ENCODE measurements around the gene DNAH14. TPM values are rescaled to one million over a fixed set of nuclear protein-coding genes. Genes with fewer than 3 reads are reported as not detected.

Gene DNAH14
- total RNA-seq, 1 donor from 2014 or later = 84.7 TPM

GRCh38 chr1:224900062-224900630 is 29.3 kb upstream of the DNAH14 start:
- Mint-ChIP-seq H3K36me3 (peaks cover 2% of the 10 kb centered on the region), H3K27ac (no peak overlapping the region), H3K27me3 (ENCODE audit: low read depth) (no peaks in the 10 kb centered on the region), H3K4me1 (no peaks in the 10 kb centered on the region), H3K4me3 (no peak overlapping the region), H3K9me3 (peaks cover 10% of the 10 kb centered on the region)
- no peak for TF ChIP-seq CTCF (IDR thresholded peaks at IDR 0.05; ENCODE audit: unreplicated experiment)
- DNase-seq (ENCODE audit: low spot score in 2 of 2, unreplicated experiment in 2 of 2) = no peak

- no peak for TF ChIP-seq CTCF (IDR thresholded peaks at IDR 0.05; ENCODE audit: unreplicated experiment)
- peaks cover 10% of the 10 kb centered on the region for H3K9me3 Mint-ChIP-seq
- DNase-seq (ENCODE audit: low spot score in 2 of 2, unreplicated experiment in 2 of 2) = no peak
- peaks cover 3% of the 10 kb centered on the region for H3K27me3 Mint-ChIP-seq (ENCODE audit: low read depth)
- no peak overlapping the region for H3K4me3 Mint-ChIP-seq
- H3K36me3 Mint-ChIP-seq = peaks cover 2% of the 10 kb centered on the region
- no peak overlapping the region for H3K27ac Mint-ChIP-seq
- H3K4me1 Mint-ChIP-seq = no peaks in the 10 kb centered on the region
Measured at GRCh38 chr1:224901087-224901810, 28.2 kb upstream of the DNAH14 start.

- no peak overlapping the region for H3K27ac Mint-ChIP-seq
- peaks cover 3% of the 10 kb centered on the region for H3K27me3 Mint-ChIP-seq (ENCODE audit: low read depth)
- peaks cover 4% of the 10 kb centered on the region for H3K9me3 Mint-ChIP-seq
- no peak overlapping the region for H3K4me3 Mint-ChIP-seq
- no peaks in the 10 kb centered on the region for H3K4me1 Mint-ChIP-seq
- no peak for DNase-seq (ENCODE audit: low spot score in 2 of 2, unreplicated experiment in 2 of 2)
- H3K36me3 Mint-ChIP-seq = no peaks in the 10 kb centered on the region
- no peak for TF ChIP-seq CTCF (IDR thresholded peaks at IDR 0.05; ENCODE audit: unreplicated experiment)
Measured at GRCh38 chr1:224903955-224904354, 25.5 kb upstream of the DNAH14 start.

GRCh38 chr1:224906340-224906739 is 23.1 kb upstream of the DNAH14 start:
- Mint-ChIP-seq H3K27ac (no peak overlapping the region), H3K4me1 (no peaks in the 10 kb centered on the region), H3K4me3 (no peak overlapping the region), H3K36me3 (peaks cover 6% of the 10 kb centered on the region), H3K27me3 (ENCODE audit: low read depth) (peaks cover 3% of the 10 kb centered on the region), H3K9me3 (peaks cover 11% of the 10 kb centered on the region)
- DNase-seq (ENCODE audit: low spot score in 2 of 2, unreplicated experiment in 2 of 2) = no peak
- TF ChIP-seq CTCF (IDR thresholded peaks at IDR 0.05; ENCODE audit: unreplicated experiment) = no peak

- TF ChIP-seq CTCF (IDR thresholded peaks at IDR 0.05; ENCODE audit: unreplicated experiment) = no peak
- Mint-ChIP-seq H3K27me3 (ENCODE audit: low read depth) (no peaks in the 10 kb centered on the region), H3K4me1 (no peaks in the 10 kb centered on the region), H3K4me3 (no peak overlapping the region), H3K36me3 (peaks cover 11% of the 10 kb centered on the region), H3K9me3 (peaks cover 35% of the 10 kb centered on the region), H3K27ac (no peak overlapping the region)
- DNase-seq (ENCODE audit: low spot score in 2 of 2, unreplicated experiment in 2 of 2) = no peak
Measured at GRCh38 chr1:224911217-224911616, 18.3 kb upstream of the DNAH14 start.

Data from mesothelial cell of epicardium (in vitro differentiated cells).